ENCODE data around the gene OR52E8.
A peak's percentile ranks its signal among the peaks of the same experiment; 100 is the strongest.

Gene OR52E8

DNA sequence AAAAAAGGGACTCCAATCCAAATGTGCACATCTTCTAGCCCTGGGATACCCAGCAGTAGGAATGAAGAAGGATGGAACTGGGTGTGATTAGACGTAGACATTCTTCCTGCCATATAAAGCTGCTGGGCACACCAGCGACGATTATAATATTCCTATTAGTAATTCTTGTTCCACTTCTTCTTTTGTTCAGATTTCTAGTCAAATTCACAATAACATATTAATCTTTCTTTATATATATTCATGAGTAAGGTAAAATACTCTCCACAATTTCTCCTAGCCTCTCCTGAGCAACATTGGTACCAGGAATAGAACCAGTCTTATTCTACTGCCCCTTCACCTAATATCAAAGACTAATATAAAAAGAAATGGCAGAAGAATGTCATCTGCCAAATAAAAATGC lies at the start of gene OR52E8:
OR52E8 (minus strand) TSS at position 101 of the 400 bp plus-strand sequence; CDS start at position 101, 0 bp downstream.
- FAIRE-seq, result no peak

GRCh38 chr11:5899534-5899933 lies 42.0 kb upstream of the OR52E8 start:
- FAIRE-seq, result no peak

DNA sequence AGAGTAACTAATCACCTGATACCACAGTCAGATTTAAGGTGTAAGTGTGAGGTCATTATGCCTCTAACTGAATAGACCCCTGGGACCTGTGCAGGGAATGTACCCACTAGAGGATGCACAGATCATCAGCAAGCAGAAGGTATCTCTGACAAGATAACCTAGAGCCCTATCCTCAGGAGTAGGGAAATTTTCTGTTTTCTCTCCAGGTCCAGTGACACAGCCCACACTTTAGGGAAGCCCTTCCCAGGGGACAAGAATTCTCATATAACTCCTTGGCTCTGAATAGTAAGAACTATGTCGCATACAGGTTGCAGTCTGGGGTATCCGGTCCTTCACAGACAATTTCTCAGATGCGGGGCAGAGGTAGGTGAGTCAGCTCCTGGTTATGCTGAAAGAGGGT lies 35.4 kb upstream of the OR52E8 start, which contains the start of gene OR52E5:
OR52E5 (plus strand) TSS at position 301 of the 400 bp plus-strand sequence. CDS start 7,569 bp downstream, outside the sequence.
- FAIRE-seq, result no peak

- peak; percentile 43 for FAIRE-seq
These were observed 33.8 kb upstream of the OR52E8 start for GRCh38 chr11:5891216-5891800.

- no peak for FAIRE-seq
These were observed 30.2 kb upstream of the OR52E8 start for GRCh38 chr11:5887661-5888060.

DNA sequence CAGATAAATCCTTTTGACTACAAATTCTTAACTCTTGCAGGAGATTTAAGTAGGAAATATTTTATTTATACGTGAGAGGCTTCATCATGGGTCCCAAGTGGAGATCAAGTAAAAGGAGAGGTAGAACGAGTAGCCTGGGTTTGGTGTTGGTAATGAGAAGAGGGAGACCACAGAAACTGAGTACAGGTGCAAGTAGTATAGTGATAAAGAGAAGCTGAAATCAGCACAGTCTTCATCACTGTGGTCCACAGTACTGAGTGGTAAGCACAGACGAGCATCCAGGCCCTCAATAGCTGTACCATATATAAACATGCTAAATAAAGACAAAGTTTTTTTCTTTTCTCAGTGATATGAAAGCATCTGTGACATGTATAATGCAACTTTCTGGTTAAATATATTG lies 29.7 kb upstream of the OR52E8 start:
- no peak for FAIRE-seq

DNA sequence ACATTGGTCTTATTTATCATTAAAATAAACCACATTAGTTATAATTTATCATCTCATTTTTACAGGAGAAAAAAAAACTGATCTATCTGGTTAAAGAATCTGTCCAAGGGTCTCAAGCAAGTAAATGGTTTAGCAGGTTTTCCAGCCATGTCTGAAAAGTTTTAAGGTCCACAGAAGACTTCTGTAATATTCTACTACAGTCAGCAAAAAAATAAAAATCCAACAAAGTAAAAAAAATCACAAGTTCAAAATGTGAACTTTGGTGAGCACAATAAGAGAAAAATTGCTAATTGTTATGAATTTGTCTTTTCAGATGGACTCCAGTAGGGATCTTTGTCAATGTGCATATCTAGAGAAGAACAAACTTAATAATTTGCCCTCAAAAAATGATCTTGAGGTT lies 24.3 kb upstream of the OR52E8 start:
- FAIRE-seq, result no peak

DNA sequence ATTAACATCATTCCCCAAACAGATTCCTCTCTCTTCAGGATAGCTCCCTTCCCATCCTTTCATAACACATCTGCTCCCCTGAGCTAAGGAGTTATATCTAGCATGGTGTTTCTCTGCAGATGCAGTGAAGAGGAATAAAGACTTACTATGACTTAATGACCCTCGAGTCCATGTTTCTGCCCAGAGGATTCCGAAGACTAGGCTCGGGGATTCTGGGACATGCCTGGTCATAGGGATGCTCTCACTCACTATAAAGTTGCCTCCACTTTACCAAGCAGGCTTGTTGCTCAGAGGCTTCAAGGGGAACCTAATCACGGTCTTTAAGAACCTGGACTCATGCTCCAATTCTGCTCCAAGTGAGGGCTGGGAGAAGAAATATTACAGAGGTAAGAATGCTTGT lies 22.8 kb upstream of the OR52E8 start, which contains the start of gene OR52E4:
OR52E4 (plus strand) TSS at position 301 of the 400 bp plus-strand sequence. CDS start 3,664 bp downstream, outside the sequence.
- FAIRE-seq, result no peak

GRCh38 chr11:5878564-5878963 lies 21.1 kb upstream of the OR52E8 start:
- FAIRE-seq, result no peak

DNA sequence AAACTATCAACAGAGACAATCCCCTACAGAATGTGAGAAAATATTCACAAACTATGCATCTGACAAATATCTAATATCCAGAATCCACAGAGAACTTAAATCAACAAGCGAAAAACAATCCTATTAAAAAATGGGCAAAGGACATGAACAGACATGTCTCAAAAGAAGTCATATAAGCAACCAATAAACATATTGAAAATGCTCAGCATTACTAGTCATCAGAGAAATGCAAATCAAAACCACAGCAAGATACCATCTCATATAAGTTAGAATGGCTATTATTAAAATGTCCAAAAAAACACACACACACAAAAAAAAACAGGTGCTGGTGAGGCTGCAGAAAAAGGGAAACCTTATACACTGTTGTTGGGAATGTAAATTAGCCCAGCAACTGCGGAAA lies 8.3 kb upstream of the OR52E8 start:
- FAIRE-seq, result no peak

- FAIRE-seq, result no peak
These were observed 6.5 kb downstream of the OR52E8 start for GRCh38 chr11:5851002-5851401.

DNA sequence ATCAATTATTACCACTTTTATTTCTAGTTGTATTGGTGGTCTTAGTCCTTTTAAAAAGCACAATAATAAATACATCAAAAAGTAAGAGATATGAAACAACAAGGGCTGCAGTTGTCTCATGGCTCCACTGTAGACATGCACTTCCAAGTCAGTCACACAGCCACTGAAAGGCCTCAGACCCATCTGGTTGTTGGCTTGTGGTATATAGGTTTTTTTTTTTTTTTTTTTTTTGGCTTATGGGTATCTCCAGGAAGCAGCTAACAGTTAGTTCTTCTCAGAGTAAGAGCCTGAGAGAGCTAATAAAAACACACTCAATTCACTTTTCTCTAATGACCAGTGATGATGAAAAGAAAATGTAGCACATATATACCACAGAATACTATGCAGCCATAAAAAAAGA lies 9.8 kb downstream of the OR52E8 start:
- FAIRE-seq, result no peak

GRCh38 chr11:5846701-5847100 lies 10.8 kb downstream of the OR52E8 start:
- FAIRE-seq, result no peak

GRCh38 chr11:5841797-5842196 lies 15.7 kb downstream of the OR52E8 start, which contains the start of gene OR52E6:
TSS of gene OR52E6 (minus strand) at chr11:5841897. CDS start at chr11:5841897, 0 bp downstream.
- FAIRE-seq, result no peak

- FAIRE-seq, result no peak
These were observed 19.8 kb downstream of the OR52E8 start for GRCh38 chr11:5837695-5838094.

DNA sequence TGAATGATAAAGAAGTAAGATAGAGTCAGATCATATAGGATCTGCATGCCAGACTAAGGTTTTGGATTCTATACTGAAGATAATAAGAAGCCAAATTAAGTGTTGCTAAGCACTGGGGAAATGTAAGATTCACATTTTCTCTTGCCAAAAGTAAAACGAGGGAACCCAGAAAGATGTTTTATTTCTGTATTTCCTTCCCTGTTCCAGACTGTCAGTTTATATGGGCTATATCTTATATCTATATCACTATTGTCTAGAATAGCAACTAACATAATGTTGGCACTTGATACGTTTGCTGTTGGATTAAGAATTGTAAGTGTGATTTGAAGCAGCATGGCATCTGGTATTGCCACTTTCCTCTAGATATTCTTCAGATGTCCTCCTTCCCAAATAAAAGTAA lies 24.0 kb downstream of the OR52E8 start:
- FAIRE-seq, result no peak

DNA sequence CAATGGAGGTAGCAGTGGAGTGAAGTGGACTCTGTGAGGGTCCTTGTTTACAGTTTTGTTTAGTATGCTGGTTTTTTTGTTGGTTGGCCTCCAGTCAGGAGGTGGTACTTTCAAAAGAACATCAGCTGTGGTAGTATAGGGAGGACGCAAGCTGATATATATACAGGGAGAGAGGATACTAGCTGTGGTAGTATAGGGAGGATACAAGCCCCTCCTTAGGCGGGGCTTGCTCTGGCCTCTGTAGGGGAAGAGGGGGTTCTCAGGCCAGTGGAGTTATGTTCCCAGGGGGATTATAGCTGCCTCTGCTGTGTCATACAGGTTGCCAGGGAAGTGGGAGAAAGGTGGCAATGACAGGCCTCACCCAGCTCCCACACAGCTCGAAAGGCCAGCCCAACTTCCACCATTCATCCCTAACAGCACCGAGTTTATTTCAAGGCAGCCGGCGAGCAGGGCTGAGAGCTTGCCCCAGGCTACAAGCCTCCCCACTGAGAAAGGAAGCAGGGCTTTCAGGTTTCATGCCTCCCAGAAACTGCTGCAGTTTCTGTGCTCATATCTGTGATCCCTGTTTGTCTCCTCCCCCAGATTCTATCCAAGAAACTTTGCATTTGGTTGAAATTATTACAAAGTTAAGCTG lies 26.2 kb downstream of the OR52E8 start:
- FAIRE-seq, result no peak

GRCh38 chr11:5818245-5818886 lies 39.1 kb downstream of the OR52E8 start:
- FAIRE-seq, result no peak

- no peak for FAIRE-seq
These were observed 42.0 kb downstream of the OR52E8 start for GRCh38 chr11:5815534-5815933.

DNA sequence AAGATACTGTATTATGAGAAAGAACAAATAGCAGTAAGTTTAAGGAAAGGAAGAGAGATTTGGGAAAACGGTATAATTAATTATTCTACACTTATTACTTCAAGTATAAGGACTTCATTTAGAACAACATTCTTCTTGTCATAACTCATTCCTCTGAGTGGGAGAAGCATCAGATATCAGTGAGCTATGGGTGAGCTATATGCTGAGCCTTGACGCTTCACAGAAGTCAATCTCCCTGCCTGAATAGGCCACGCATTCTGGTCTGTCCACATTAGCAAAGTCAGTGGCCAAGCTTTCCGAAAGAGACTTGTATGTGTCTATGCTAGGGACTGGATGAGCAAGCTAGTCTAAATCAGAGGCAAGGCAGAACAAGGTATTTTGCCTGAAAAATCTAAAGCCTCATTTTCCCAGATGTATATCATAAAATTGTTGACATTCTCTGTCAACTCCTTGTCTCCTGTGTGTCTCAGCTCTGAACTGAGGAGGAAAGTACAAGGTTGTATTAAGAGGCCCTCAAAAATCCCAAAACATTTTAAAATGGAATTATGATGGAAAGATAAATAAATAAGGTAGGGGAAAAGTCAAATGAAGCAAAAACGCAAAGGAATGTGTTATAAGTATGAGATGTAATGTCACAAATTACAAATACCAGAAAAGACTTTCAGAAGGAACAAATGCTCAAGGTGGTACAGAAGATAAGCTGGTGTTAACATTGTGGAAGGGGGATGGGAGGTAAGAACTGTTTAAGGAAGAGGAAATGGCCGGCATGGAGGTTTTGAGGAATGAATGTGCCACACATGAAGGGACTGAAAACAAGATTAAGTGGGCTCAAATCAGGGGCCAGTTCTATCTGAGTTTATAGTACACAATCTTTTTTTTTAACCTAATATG lies 47.3 kb downstream of the OR52E8 start:
- no peak for FAIRE-seq

- no peak for FAIRE-seq
These were observed 48.4 kb downstream of the OR52E8 start for GRCh38 chr11:5809122-5809519.

DNA sequence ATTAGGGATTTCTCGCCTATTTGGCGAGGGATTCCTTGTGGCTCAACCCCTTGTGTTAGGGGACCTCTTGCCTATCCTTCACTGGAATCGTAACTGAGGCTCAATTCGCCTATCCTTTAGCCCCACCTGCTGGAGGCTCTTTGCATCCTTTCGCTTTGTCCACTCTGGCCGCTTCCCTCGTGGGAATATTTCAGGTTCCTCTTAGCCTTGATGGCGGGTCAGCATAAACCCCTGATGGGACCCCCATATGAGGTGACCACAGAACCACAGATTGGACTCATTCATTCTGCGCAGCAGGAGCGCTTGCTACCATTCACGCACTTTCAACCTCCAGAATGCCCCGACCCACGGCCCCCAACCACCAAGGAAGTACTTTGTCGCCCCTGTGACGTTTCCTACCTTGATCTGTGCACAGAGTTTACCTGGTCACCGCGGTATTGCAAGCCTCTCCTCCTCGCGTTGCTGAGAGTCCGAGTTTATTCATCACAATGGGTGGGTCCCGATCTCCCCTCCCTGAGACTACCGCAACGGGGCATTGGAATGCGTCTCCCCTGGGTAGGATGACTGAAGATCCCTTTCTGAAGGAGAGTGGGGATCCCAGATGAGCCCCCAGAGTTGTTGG lies 48.9 kb downstream of the OR52E8 start, which contains the start of gene OR52N2:
OR52N2 (plus strand) TSS at position 425 of the 622 bp plus-strand sequence. CDS start 11,412 bp downstream, outside the sequence.
- no peak for FAIRE-seq
